ENCODE measurements around the gene HMGA1.
"Not testable (repeated sequence)": the region's sequence is repeated elsewhere in the genome, so short reads cannot be mapped to it uniquely, and the experiment has no call there.

Gene HMGA1

GRCh38 chr6:34259529-34260069 lies 22.9 kb downstream of the HMGA1 start:
- DNase-seq (ENCODE audit: low read depth), result no peak
- TF ChIP-seq CTCF (IDR thresholded peaks at IDR 0.05; ENCODE audit: low read length, missing control alignments), result no peak
- no peak overlapping the region for H3K4me3 ChIP-seq (replicated peaks; ENCODE audit: low read depth, low read length)

GRCh38 chr6:34260576-34261267 lies 24.0 kb downstream of the HMGA1 start:
- DNase-seq (ENCODE audit: low read depth), result no peak
- no peak overlapping the region for H3K4me3 ChIP-seq (replicated peaks; ENCODE audit: low read depth, low read length)
- TF ChIP-seq CTCF (IDR thresholded peaks at IDR 0.05; ENCODE audit: low read length, missing control alignments), result no peak

GRCh38 chr6:34263484-34263883 lies 26.8 kb downstream of the HMGA1 start:
- H3K4me3 ChIP-seq (replicated peaks; ENCODE audit: low read depth, low read length); DNase-seq (ENCODE audit: low read depth): not testable (repeated sequence)

- TF ChIP-seq CTCF (IDR thresholded peaks at IDR 0.05; ENCODE audit: low read length, missing control alignments), result no peak
- H3K4me3 ChIP-seq (replicated peaks; ENCODE audit: low read depth, low read length), result no peak overlapping the region
- no peak for DNase-seq (ENCODE audit: low read depth)
Observed at GRCh38 chr6:34267746-34268145, 31.1 kb downstream of the HMGA1 start.

- DNase-seq (ENCODE audit: low read depth), result not testable (repeated sequence)
Observed at GRCh38 chr6:34269132-34269531, 32.5 kb downstream of the HMGA1 start.

GRCh38 chr6:34269658-34270341 lies 33.1 kb downstream of the HMGA1 start:
- DNase-seq (ENCODE audit: low read depth); H3K4me3 ChIP-seq (replicated peaks; ENCODE audit: low read depth, low read length): not testable (repeated sequence)

More at GRCh38 chr6:34269132-34269531, 32.5 kb downstream of the HMGA1 start:
- not testable (repeated sequence) for H3K4me3 ChIP-seq (replicated peaks; ENCODE audit: low read depth, low read length)

- no peak for TF ChIP-seq CTCF (IDR thresholded peaks at IDR 0.05; ENCODE audit: low read length, missing control alignments)
- H3K4me3 ChIP-seq (replicated peaks; ENCODE audit: low read depth, low read length), result no peak overlapping the region
- DNase-seq (ENCODE audit: low read depth), result no peak
Observed at GRCh38 chr6:34272013-34272926, 35.6 kb downstream of the HMGA1 start.

- no peak overlapping the region for H3K4me3 ChIP-seq (replicated peaks; ENCODE audit: low read depth, low read length)
- DNase-seq (ENCODE audit: low read depth), result peak; percentile 68
- TF ChIP-seq CTCF (IDR thresholded peaks at IDR 0.05; ENCODE audit: low read length, missing control alignments), result no peak
Observed at GRCh38 chr6:34273242-34273805, 36.7 kb downstream of the HMGA1 start.
